HepG2 (cell line): Measurements from ENCODE around the gene HNRNPUL1. TPM values are rescaled to one million over a fixed set of nuclear protein-coding genes. Genes with fewer than 3 reads are reported as not detected.

ENCODE experiments used
- ADNP ChIP-seq: sonication (generic); formaldehyde crosslinking; IDR thresholded peaks from 2 replicates; pipeline ENCODE4 v1.4.0; 2020; ENCODE audit warnings: missing genetic modification reagents
- ARID2 ChIP-seq: sonication (generic); formaldehyde crosslinking; IDR thresholded peaks from 2 replicates; pipeline ENCODE4 v1.8.1; 2022; ENCODE audit warnings: mild to moderate bottlenecking, missing genetic modification reagents, borderline replicate concordance
- HDAC1 ChIP-seq: sonication (generic); formaldehyde crosslinking; IDR thresholded peaks from 2 replicates; pipeline ENCODE4 v1.5.1; 2020; ENCODE audit warnings: mild to moderate bottlenecking, missing genetic modification reagents
- HMG20A ChIP-seq: IDR thresholded peaks from 2 replicates; pipeline ENCODE4 v1.6.1; 2016; ENCODE audit warnings: borderline replicate concordance
- HMGA1 ChIP-seq: sonication (generic); formaldehyde crosslinking; conservative IDR thresholded peaks from 2 replicates; pipeline ENCODE4 v1.4.0; 2020; ENCODE audit warnings: missing genetic modification reagents
- KLF15 ChIP-seq: sonication (generic); formaldehyde crosslinking; IDR thresholded peaks from 2 replicates; pipeline ENCODE4 v1.8.1; 2023; ENCODE audit warnings: borderline replicate concordance, mild to moderate bottlenecking, inconsistent platforms, missing genetic modification reagents, mixed read lengths
- KLF16 ChIP-seq, 2 experiments: sonication (generic) in 1 of 2; formaldehyde crosslinking in 1 of 2; IDR thresholded peaks; 2 replicates each; pipeline versions ENCODE4 v1.6.1 to v1.8.0; 2016 to 2023; ENCODE audit warnings: missing genetic modification reagents in 2 of 2, missing compliant biosample characterization in 1 of 2
- MED13 ChIP-seq: sonication (generic); formaldehyde crosslinking; IDR thresholded peaks from 2 replicates; pipeline ENCODE4 v1.5.0; 2020; ENCODE audit warnings: missing genetic modification reagents
- NRL ChIP-seq: sonication (generic); formaldehyde crosslinking; IDR thresholded peaks from 2 replicates; pipeline ENCODE4 v1.5.0; 2020; ENCODE audit warnings: missing genetic modification reagents, mild to moderate bottlenecking, moderate library complexity, borderline replicate concordance
- SP1 ChIP-seq, 2 experiments: fragments of 450-650 bp in 1 of 2; sonication (generic) in 1 of 2; formaldehyde crosslinking in 1 of 2; IDR thresholded peaks; 2 replicates each; pipeline versions ENCODE4 v1.4.0 to v1.6.1; 2016 to 2020; ENCODE audit warnings: missing genetic modification reagents in 1 of 2
- SRSF1 ChIP-seq: fragments of 200-400 bp; formaldehyde crosslinking; optimal IDR thresholded peaks from 2 replicates; pipeline ENCODE3; 2017; ENCODE audit warnings: mild to moderate bottlenecking, low read depth, low read length, moderate library complexity
- TBL1XR1 ChIP-seq: fragments of 150-350 bp; IDR thresholded peaks from 2 replicates; pipeline ENCODE4 v1.6.1; 2014; ENCODE audit warnings: borderline replicate concordance, low read length; ENCODE audit not compliant: partially characterized antibody
- TSC22D2 ChIP-seq: sonication (generic); formaldehyde crosslinking; IDR thresholded peaks from 2 replicates; pipeline ENCODE4 v1.5.1; 2020; ENCODE audit warnings: missing genetic modification reagents, mild to moderate bottlenecking, borderline replicate concordance
- YEATS4 ChIP-seq: sonication (generic); formaldehyde crosslinking; IDR thresholded peaks from 2 replicates; pipeline ENCODE4 v1.4.0; 2020; ENCODE audit warnings: missing genetic modification reagents, borderline replicate concordance
- ZNF329 ChIP-seq: sonication (generic); formaldehyde crosslinking; IDR thresholded peaks from 2 replicates; pipeline ENCODE4 v1.9.0; 2021; ENCODE audit warnings: low read depth, mild to moderate bottlenecking, missing genetic modification reagents
- ZNF34 ChIP-seq: sonication (generic); formaldehyde crosslinking; IDR thresholded peaks from 2 replicates; pipeline ENCODE4 v1.4.0; 2020; ENCODE audit warnings: mild to moderate bottlenecking, missing genetic modification reagents, borderline replicate concordance
- ZNF451 ChIP-seq: sonication (generic); formaldehyde crosslinking; IDR thresholded peaks from 2 replicates; pipeline ENCODE4 v1.5.0; 2020; ENCODE audit warnings: mild to moderate bottlenecking, missing genetic modification reagents
- ZNF747 ChIP-seq: sonication (generic); formaldehyde crosslinking; IDR thresholded peaks from 2 replicates; pipeline ENCODE4 v1.8.1; 2023; ENCODE audit warnings: missing genetic modification reagents, mild to moderate bottlenecking, borderline replicate concordance
- ZSCAN29 ChIP-seq: sonication (generic); formaldehyde crosslinking; conservative IDR thresholded peaks from 2 replicates; pipeline ENCODE4 v1.4.0; 2020; ENCODE audit warnings: mild to moderate bottlenecking, missing genetic modification reagents
- polyA plus RNA-seq, 8 experiments: library from polyadenylated mRNA; depleted of rRNA in 3 of 8; stranded (reverse) in 7 of 8; unstranded in 1 of 8; fragments of >200 nt; fragmentation: Illumina TruSeq in 4 of 8; extraction: Trizol in 4 of 8; gene quantifications; 2 replicates each; pipeline versions ENCODE4 v1.2.1 to v1.2.3, GENCODE V29; 2011 to 2016; ENCODE audit warnings: low read depth in 4 of 8, missing spikeins in 1 of 8, mixed read lengths in 1 of 8; ENCODE audit not compliant: insufficient read depth in 1 of 8
- total RNA-seq, 5 experiments: library from RNA; depleted of rRNA; stranded (reverse); fragments of >200 nt; fragmentation: Illumina TruSeq; extraction: Trizol; gene quantifications; 2 replicates each; pipeline ENCODE4 v1.2.3, GENCODE V29; 2016; ENCODE audit warnings: low read depth in 1 of 5
- TF ChIP-seq, protein P1 (sequence below): sonication (generic); formaldehyde crosslinking; IDR thresholded peaks from 2 replicates; pipeline ENCODE4 v1.4.0; 2020; ENCODE audit warnings: missing genetic modification reagents

HNRNPUL1 gene
- total and polyA plus RNA-seq, 2 of the 13 experiments (the other 11 are each of a cell fraction or from before 2014, with no cell fraction given), result 30.9 to 81.7 TPM

DNA sequence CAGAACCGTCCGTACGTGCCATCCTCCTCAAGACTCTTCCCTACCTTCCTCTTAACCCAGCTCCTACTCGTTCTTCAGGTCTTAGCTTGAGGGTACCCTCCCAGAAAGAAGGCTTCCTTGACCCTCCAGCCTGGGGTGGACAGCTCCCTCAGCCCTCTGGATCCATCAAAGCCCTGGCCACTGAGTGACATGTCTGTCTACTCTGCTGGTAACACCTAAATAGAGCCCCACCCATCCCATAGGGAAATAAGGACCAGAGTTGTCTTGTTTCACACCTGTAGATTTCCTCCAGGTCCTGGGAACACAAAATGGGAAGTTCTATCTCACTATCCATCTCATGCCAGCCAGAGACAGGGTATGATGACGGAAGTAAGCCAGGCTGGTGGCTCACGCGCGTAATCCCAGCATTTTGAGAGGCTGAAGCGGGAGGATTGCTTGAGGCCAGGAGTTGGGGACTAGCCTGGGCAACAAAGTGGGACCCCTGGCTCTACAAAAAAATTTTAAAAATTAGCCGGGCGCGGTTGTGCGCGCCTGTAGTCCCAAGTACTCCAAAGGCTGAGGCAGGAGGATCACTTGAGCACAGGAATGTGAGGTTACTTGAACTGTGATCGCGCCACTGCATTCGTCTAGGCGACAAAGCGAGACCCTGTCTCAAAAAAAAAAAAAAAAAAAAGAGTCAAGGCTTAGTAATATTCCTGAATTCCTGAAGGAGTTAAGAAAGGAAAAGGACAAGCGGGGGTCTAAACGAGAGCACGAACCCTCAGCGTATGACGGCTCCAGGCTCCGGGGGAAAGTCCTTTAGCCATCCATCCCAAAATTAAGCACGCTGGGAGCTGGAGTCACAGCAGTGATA lies 45.2 kb downstream of the HNRNPUL1 start (continued):
- TF ChIP-seq SP1 (IDR thresholded peaks at IDR 0.05) (no peak), SP1 (CRISPR knock-in tag; IDR thresholded peaks at IDR 0.05) (no peak), TSC22D2 (no peak), ZNF451 (CRISPR knock-in tag) (no peak), HMGA1 (CRISPR knock-in tag) (no peak), HDAC1 (CRISPR knock-in tag) (no peak), KLF16 (CRISPR knock-in tag; IDR thresholded peaks at IDR 0.05) (no peak), TBL1XR1 (no peak), ZNF329 (CRISPR knock-in tag) (no peak), KLF15 (CRISPR knock-in tag) (no peak), NRL (CRISPR knock-in tag) (no peak), ZNF747 (CRISPR knock-in tag) (no peak), ADNP (CRISPR knock-in tag) (no peak), YEATS4 (CRISPR knock-in tag) (0 out of 2 replicates have a peak, but pooled peaks have one; percentile 12), ZSCAN29 (CRISPR knock-in tag) (0 out of 2 replicates have a peak, but pooled peaks have one; percentile 11), MED13 (CRISPR knock-in tag) (no peak), ZNF34 (CRISPR knock-in tag) (0 out of 2 replicates have a peak, but pooled peaks have one; percentile 46), ARID2 (no peak), SRSF1 (peak; percentile 11), HMG20A (CRISPR knock-in tag) (no peak)
- TF ChIP-seq, protein P1, sequence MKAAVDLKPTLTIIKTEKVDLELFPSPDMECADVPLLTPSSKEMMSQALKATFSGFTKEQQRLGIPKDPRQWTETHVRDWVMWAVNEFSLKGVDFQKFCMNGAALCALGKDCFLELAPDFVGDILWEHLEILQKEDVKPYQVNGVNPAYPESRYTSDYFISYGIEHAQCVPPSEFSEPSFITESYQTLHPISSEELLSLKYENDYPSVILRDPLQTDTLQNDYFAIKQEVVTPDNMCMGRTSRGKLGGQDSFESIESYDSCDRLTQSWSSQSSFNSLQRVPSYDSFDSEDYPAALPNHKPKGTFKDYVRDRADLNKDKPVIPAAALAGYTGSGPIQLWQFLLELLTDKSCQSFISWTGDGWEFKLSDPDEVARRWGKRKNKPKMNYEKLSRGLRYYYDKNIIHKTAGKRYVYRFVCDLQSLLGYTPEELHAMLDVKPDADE (CRISPR knock-in tag), result no peak
